ENCODE results near the gene QSOX2.

GRCh38 chr9:136264441-136265405, 19.1 kb upstream of the QSOX2 start:
- TF ChIP-seq POLR2AphosphoS5 (IDR thresholded peaks at IDR 0.05; ENCODE audit: low read depth, low read length): no peak
- TF ChIP-seq REST (IDR thresholded peaks at IDR 0.05; ENCODE audit: insufficient read depth in 1 of 2, low read depth in 2 of 2, low read length in 2 of 2): no peak

Measured in PFSK-1 (cell line).